HG02571 (cell line): ENCODE measurements around the gene NTPCR.
"Not testable (repeated sequence)": the region's sequence is repeated elsewhere in the genome, so short reads cannot be mapped to it uniquely, and the experiment has no call there.

Experiments
- ATAC-seq: cut with Tn5 transposase; IDR thresholded peaks from one replicate; pipeline ENCODE4 v1.9.1; 2021; ENCODE audit warnings: mild to moderate bottlenecking, moderate library complexity; ENCODE audit not compliant: unreplicated experiment

Gene NTPCR, protein sequence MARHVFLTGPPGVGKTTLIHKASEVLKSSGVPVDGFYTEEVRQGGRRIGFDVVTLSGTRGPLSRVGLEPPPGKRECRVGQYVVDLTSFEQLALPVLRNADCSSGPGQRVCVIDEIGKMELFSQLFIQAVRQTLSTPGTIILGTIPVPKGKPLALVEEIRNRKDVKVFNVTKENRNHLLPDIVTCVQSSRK

DNA sequence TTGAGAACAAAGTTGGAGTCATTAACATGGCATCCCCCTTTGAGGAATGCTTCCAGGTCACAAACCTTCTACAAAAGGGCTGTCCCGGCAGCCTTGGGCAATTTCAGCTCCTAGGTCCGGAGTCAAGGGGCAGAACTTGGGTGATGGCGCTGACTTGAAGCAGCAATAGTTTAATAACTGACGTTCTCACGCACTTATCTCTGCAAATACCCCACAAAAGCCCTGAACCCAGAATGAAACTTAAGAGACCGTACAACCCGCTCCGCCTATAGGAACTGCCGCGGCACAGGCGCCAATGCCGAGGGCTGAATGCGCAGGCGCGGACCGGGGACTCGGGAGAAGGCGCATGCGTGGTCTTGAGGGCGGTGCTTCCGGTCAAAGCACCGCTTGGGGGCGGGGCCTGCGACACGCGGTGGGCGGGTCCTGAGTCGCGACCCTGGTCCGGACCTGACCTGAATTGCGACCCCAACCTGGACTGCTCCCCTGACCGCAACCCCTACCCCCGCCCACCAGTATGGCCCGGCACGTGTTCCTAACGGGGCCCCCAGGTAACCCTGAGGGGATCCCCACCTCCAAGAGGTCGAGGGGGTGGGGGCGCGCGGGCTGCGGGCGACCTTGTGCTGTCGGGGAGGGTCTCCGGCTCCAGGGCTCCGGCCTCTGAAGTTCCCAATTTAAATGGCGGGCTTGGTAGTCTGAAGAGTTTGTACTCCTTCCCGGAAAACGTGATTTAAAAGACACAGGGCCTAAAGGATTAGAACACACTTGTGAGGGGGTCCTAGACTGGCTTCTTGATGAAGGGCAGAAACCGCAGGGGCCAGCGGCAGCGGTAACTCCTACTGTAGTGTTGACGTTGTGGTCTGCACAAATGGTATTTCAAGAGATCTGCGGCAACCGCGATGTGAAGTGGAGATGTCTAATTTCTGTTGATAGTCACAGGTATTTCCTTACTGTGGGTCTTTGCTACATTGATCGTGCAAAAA lies at the start of gene NTPCR:
Gene NTPCR (plus strand): TSS at position 415 of the 980 bp plus-strand sequence. CDS start 100 bp downstream, at position 515.
- peak; percentile 86 for ATAC-seq

- no peak for ATAC-seq
Measured at GRCh38 chr1:232900818-232901217, 49.6 kb upstream of the NTPCR start.

DNA sequence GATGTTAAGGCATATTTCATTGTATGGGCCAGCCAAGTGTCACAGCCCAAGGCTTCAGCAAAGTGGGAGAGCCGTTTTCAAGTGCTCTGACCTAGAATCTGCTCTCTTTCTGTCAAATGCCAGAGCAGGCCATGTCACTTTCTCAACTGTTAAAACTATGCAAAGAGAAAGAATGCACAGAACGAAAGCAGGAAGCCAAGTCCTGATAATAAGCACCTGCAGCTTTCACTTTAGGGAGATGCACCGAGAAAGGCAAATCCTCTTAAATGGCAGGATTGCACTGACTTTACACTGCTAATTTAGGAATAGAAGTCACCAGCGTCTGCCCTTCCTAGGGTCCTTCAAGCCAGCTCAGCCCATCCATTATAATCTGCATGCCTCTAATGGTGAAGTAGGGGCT lies 49.2 kb upstream of the NTPCR start:
- no peak for ATAC-seq

DNA sequence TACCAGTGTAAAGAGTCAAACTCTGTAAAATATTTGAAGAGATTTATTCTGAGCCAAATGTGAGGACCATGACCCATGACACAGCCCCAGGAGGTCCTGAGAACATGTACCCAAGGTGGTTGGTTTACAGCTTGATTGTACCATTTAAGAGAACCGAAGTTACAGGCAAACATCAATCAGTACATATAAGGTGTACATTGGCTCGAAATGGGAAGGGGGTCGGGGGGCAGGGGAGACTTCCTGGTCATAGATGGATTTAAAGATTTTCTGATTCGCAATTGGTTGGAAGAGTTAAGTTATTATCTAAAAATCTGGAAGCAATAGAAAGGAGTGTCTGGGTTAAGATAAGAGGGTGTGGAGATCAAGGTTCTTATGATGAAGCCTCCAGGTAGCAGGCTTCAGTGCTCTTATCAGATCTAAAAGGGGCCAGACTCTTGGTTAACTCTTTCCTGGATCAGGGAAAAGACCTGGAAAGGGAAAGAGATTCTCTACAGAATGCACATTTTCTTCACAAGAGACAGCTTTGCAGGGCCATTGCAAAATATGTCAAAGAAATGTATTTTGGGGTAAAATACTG lies 47.5 kb upstream of the NTPCR start:
- ATAC-seq = no peak

GRCh38 chr1:232904131-232904530 lies 46.3 kb upstream of the NTPCR start:
- no peak for ATAC-seq

DNA sequence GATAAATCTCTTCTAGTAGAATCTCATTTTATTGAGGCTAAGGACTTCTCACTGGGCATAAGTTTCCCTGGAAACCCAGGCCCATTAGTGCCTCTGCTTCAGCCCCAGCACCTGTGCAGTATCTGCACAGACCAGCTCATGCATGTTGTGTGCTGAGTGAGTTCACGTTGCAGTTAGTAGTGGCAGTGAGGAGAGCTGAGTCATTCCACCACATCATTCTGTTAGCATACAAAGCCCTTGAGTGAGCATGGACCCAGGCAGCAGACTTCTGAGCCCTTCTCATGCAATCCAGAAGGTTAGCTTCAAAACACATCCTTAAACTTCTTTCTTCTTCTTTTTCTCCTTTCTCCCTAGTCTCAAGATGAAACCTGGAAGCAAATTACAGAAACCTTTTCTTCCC lies 45.8 kb upstream of the NTPCR start:
- ATAC-seq = no peak

GRCh38 chr1:232905331-232906034 lies 44.9 kb upstream of the NTPCR start:
- no peak for ATAC-seq

GRCh38 chr1:232906441-232906840 lies 44.0 kb upstream of the NTPCR start:
- no peak for ATAC-seq

GRCh38 chr1:232908831-232909230 lies 41.6 kb upstream of the NTPCR start:
- no peak for ATAC-seq

DNA sequence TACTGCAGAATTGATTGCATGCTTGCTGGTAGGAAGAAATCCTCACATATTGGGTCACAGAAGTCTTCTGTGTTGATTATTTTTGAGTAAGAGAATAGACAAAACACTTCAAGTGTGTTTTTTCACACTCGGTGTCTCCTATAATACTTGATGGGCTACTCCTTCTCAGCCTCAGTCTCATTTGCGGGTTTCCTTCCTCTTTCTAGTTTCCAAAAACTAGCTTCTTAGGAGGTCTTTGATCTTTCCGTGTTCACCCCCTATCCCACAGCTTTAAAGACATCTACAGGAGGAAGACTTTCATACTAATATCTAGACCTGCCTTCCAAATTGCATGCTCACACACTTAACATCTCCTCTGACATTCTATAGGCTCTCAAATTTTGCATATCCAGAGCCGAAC lies 40.7 kb upstream of the NTPCR start:
- no peak for ATAC-seq

- ATAC-seq = no peak
Measured at GRCh38 chr1:232911027-232911599, 39.3 kb upstream of the NTPCR start.

- ATAC-seq = no peak
Measured at GRCh38 chr1:232912845-232913580, 37.4 kb upstream of the NTPCR start.

GRCh38 chr1:232914271-232914670 lies 36.1 kb upstream of the NTPCR start:
- ATAC-seq = not testable (repeated sequence)

GRCh38 chr1:232915212-232915611 lies 35.2 kb upstream of the NTPCR start:
- ATAC-seq = no peak

DNA sequence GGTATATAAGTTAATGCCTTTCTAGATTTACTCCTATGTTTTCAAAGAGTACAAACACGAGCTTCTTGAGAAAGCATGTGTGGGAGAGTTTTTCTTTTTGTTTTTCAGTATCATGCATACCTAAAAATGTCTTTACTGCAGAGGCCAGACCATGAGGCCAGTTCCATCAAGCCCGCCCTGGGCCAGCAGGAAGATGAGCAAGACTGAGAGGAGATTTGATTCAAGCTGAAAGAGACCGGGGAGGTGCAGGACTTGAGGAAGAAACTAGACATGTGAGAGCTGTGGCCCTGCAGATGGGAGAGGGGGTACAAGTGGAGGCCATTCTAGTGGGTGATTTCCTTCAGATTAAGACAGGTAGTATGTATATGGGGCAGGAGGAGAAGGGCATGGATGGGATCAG lies 33.4 kb upstream of the NTPCR start:
- ATAC-seq = peak; percentile 71

DNA sequence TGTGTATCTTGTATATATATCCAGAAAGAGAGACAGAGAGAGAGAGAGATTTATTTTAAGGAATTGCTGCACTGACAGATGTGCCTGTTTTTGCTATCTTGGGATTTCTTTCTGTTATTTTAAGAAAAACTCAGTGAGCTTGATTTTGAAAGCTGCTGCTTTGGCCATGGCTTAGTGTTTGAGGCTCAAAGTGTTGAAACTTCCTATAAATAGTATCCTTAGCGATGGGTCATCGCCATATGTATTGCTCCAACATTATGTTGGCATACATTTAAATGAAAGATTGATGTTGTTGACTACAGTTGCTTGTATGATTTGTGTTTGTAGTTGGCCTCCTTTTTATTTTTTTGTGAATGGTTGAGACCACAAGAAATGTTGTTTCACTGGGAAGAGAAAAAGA lies 29.0 kb upstream of the NTPCR start:
- no peak for ATAC-seq

GRCh38 chr1:232922485-232922884 lies 27.9 kb upstream of the NTPCR start:
- no peak for ATAC-seq

DNA sequence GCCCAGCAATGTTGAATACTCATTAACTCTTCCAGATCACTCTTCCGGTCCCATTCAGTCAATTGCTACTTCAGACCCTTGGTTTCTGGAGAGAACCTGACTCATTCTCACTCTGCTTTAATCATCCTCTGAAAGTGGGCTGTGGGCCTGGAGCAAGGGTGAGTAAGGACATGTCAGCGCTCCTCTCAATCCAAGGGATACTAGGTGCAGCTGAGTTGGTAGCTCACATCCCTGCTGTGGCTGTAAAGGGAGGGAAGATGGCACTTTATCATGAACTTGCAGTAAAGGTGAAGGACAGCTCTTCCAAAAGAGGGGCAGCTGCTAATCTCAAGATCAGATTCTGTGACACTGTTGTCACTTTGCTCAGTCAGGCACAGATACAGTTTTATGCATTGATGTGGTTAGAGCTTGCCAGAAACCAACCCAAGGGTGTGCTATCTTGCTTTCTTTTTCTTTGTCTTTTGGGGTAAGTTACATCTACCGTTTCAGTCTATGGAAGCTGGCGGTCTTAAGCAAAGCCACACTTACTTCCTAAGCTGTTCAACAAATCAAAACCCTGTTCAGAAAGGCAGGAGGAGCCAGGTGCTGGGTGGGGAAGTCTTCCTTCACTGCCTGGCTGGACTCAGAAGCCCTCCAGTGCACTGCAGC lies 26.5 kb upstream of the NTPCR start:
- ATAC-seq = peak; percentile 56

- ATAC-seq = no peak
Measured at GRCh38 chr1:232924874-232925273, 25.5 kb upstream of the NTPCR start.
